GM23338 (cell line): ENCODE measurements around the gene ISLR2. TPM values are rescaled to one million over a fixed set of nuclear protein-coding genes. Genes with fewer than 3 reads are reported as not detected.

Experiments
- ATAC-seq: fragments of 200-7000 bp; cut with Tn5 transposase; 3 replicates; pipeline ENCODE4 v1.9.1; 2020
- DNase-seq: peaks from one replicate; pipeline ENCODE4 v3.0.0-alpha.2; 2015; ENCODE audit warnings: low spot score
- H2AFZ ChIP-seq: fragments of 200-600 bp; sonication (generic); 2 replicates; pipeline ENCODE4 v1.8.0; 2016; ENCODE audit warnings: antibody characterized with exemption, mild to moderate bottlenecking, moderate library complexity
- H3F3A ChIP-seq: fragments of 200-600 bp; sonication (generic); replicated peaks from 2 replicates; pipeline ENCODE4 v1.8.0; 2017; ENCODE audit warnings: antibody characterized with exemption, mixed run types, low read depth
- H3K27ac ChIP-seq: fragments of 200-600 bp; sonication (generic); 2 replicates; pipeline ENCODE4 v1.6.1; 2016; ENCODE audit warnings: low read depth
- H3K27me3 ChIP-seq: fragments of 200-600 bp; sonication (generic); 2 replicates; pipeline ENCODE4 v1.8.0; 2016; ENCODE audit warnings: mild to moderate bottlenecking, mixed run types, moderate library complexity; ENCODE audit not compliant: insufficient read depth
- H3K36me3 ChIP-seq: fragments of 200-600 bp; sonication (generic); 2 replicates; pipeline ENCODE4 v1.8.0; 2016; ENCODE audit warnings: mild to moderate bottlenecking; ENCODE audit not compliant: insufficient read depth
- H3K4me1 ChIP-seq: fragments of 200-600 bp; sonication (generic); 2 replicates; pipeline ENCODE4 v1.8.0; 2016; ENCODE audit warnings: mild to moderate bottlenecking, moderate library complexity; ENCODE audit not compliant: insufficient read depth
- H3K4me2 ChIP-seq: fragments of 200-600 bp; sonication (generic); 2 replicates; pipeline ENCODE4 v1.7.1; 2017; ENCODE audit warnings: mixed run types
- H3K4me3 ChIP-seq: fragments of 200-600 bp; sonication (generic); 2 replicates; pipeline ENCODE4 v1.6.1; 2016; ENCODE audit warnings: mixed run types
- H3K79me2 ChIP-seq: fragments of 200-600 bp; sonication (generic); replicated peaks from 2 replicates; pipeline ENCODE4 v1.8.0; 2017; ENCODE audit warnings: mild to moderate bottlenecking; ENCODE audit not compliant: insufficient read depth
- H3K9me2 ChIP-seq: fragments of 200-600 bp; sonication (generic); 2 replicates; pipeline ENCODE4 v1.8.0; 2017; ENCODE audit not compliant: insufficient read depth
- H4K20me1 ChIP-seq: fragments of 200-600 bp; sonication (generic); replicated peaks from 2 replicates; pipeline ENCODE4 v1.8.0; 2017; ENCODE audit warnings: mild to moderate bottlenecking; ENCODE audit not compliant: insufficient read depth
- H3K27ac Mint-ChIP-seq: 2 replicates; pipeline ENCODE4 v1.8.0; 2020; ENCODE audit warnings: inconsistent platforms, mild to moderate bottlenecking, moderate library complexity, mixed read lengths
- H3K27me3 Mint-ChIP-seq: 3 replicates; pipeline ENCODE4 v1.8.0; 2022; ENCODE audit warnings: low read depth, mild to moderate bottlenecking, moderate library complexity, mixed read lengths, inconsistent platforms; ENCODE audit not compliant: insufficient read depth, poor library complexity
- H3K36me3 Mint-ChIP-seq: 3 replicates; pipeline ENCODE4 v1.8.0; 2021; ENCODE audit warnings: low read depth, mild to moderate bottlenecking, inconsistent platforms, moderate library complexity, mixed read lengths
- H3K4me1 Mint-ChIP-seq: 3 replicates; pipeline ENCODE4 v1.8.0; 2020; ENCODE audit warnings: mild to moderate bottlenecking, inconsistent platforms, mixed read lengths
- H3K4me3 Mint-ChIP-seq: 3 replicates; pipeline ENCODE4 v1.8.0; 2021; ENCODE audit warnings: moderate library complexity, mild to moderate bottlenecking, inconsistent platforms, mixed read lengths
- H3K9me3 Mint-ChIP-seq: 3 replicates; pipeline ENCODE4 v1.8.0; 2020; ENCODE audit warnings: moderate library complexity, mild to moderate bottlenecking, inconsistent platforms, mixed read lengths
- CREB1 ChIP-seq: fragments of 250-450 bp; sonication (Bioruptor Pico); IDR thresholded peaks from 2 replicates; pipeline ENCODE4 v1.5.0; 2020; ENCODE audit warnings: low read depth, mild to moderate bottlenecking, moderate library complexity
- ETS1 ChIP-seq: IDR thresholded peaks from 2 replicates; pipeline ENCODE4 v1.6.1; 2016; ENCODE audit warnings: antibody characterized with exemption
- EZH2 ChIP-seq: fragments of 200-600 bp; sonication (generic); IDR thresholded peaks from one replicate; pipeline ENCODE4 v1.8.0; 2017; ENCODE audit warnings: antibody characterized with exemption, mild to moderate bottlenecking, low read depth; ENCODE audit not compliant: unreplicated experiment
- EZH2phosphoT487 ChIP-seq: fragments of 200-600 bp; sonication (generic); IDR thresholded peaks from one replicate; pipeline ENCODE4 v1.8.1; 2018; ENCODE audit warnings: antibody characterized with exemption; ENCODE audit not compliant: unreplicated experiment
- JUNB ChIP-seq: IDR thresholded peaks from one replicate; pipeline ENCODE4 v1.6.1; 2016; ENCODE audit warnings: antibody characterized with exemption; ENCODE audit not compliant: unreplicated experiment
- NANOG ChIP-seq: IDR thresholded peaks from 2 replicates; pipeline ENCODE4 v1.6.1; 2016; ENCODE audit warnings: antibody characterized with exemption, borderline replicate concordance
- POLR2AphosphoS5 ChIP-seq: IDR thresholded peaks from 2 replicates; pipeline ENCODE4 v1.6.1; 2016; ENCODE audit warnings: antibody characterized with exemption, low read depth
- STAT1 ChIP-seq: IDR thresholded peaks from one replicate; pipeline ENCODE4 v1.6.1; 2016; ENCODE audit warnings: antibody characterized with exemption; ENCODE audit not compliant: unreplicated experiment
- ZNF114 ChIP-seq: fragments of 250-450 bp; sonication (Bioruptor Pico); IDR thresholded peaks from 2 replicates; pipeline ENCODE4 v1.5.0; 2020; ENCODE audit warnings: mild to moderate bottlenecking, moderate library complexity
- ZNF331 ChIP-seq: fragments of 250-450 bp; sonication (Bioruptor Pico); IDR thresholded peaks from 2 replicates; pipeline ENCODE4 v1.5.0; 2020; ENCODE audit warnings: low read depth, mild to moderate bottlenecking, moderate library complexity
- polyA plus RNA-seq: library from polyadenylated mRNA; unstranded; fragments of >200 nt; fragmentation: Nextera tagmentation; extraction: Ambion mirVana; gene quantifications from 2 replicates; pipeline ENCODE4 v1.2.1, GENCODE V29; 2016
- total RNA-seq: library from RNA; depleted of rRNA; stranded (reverse); fragments of >200 nt; shearing (Covaris generic); gene quantifications from 2 replicates; pipeline ENCODE4 v1.2.3, GENCODE V29; 2014
- TF ChIP-seq, protein P1 (sequence below): fragments of 250-450 bp; sonication (Bioruptor Pico); IDR thresholded peaks from 2 replicates; pipeline ENCODE4 v1.5.0; 2020; ENCODE audit warnings: mild to moderate bottlenecking, moderate library complexity

ISLR2 gene
- total and polyA plus RNA-seq, 2 experiments from 2014 or later = 0.13 to 0.21 TPM

- peak overlapping the region; percentile 68 for H3K4me3 Mint-ChIP-seq
- no peak overlapping the region for H3K27ac ChIP-seq
- H3K4me3 ChIP-seq = peak overlapping the region; percentile 75
- H4K20me1 ChIP-seq = no peaks in the 10 kb centered on the region
- H3K79me2 ChIP-seq = no peaks in the 10 kb centered on the region
- no peaks in the 10 kb centered on the region for H3K36me3 ChIP-seq
- H3K4me1 Mint-ChIP-seq = peaks cover 47% of the 10 kb centered on the region
- peaks cover 51% of the 10 kb centered on the region for H3K4me1 ChIP-seq
- H3K9me2 ChIP-seq = no peaks in the 10 kb centered on the region
- peak; percentile 50 for DNase-seq
- H3K36me3 Mint-ChIP-seq = no peaks in the 10 kb centered on the region
- H3K9me3 Mint-ChIP-seq = peaks cover 3% of the 10 kb centered on the region; the same call in 1 of the 3 replicates
- ATAC-seq = peak; percentile 7
- TF ChIP-seq EZH2phosphoT487 (peak; percentile 24), NANOG (no peak), ZNF331 (CRISPR knock-in tag) (no peak), EZH2 (peak; percentile 74), ETS1 (no peak), CREB1 (CRISPR knock-in tag) (no peak)
- peak overlapping the region; percentile 92 for H3K4me2 ChIP-seq
- H3K27me3 Mint-ChIP-seq = peaks cover 77% of the 10 kb centered on the region
- H2AFZ ChIP-seq = peak overlapping the region; percentile 95
- no peak overlapping the region for H3K27ac Mint-ChIP-seq
- H3F3A ChIP-seq = peaks cover 20% of the 10 kb centered on the region; the same call in 1 of the 2 replicates
- peaks cover 94% of the 10 kb centered on the region for H3K27me3 ChIP-seq
These were observed 2.2 kb upstream of the ISLR2 start for GRCh38 chr15:74127954-74128784.

DNA sequence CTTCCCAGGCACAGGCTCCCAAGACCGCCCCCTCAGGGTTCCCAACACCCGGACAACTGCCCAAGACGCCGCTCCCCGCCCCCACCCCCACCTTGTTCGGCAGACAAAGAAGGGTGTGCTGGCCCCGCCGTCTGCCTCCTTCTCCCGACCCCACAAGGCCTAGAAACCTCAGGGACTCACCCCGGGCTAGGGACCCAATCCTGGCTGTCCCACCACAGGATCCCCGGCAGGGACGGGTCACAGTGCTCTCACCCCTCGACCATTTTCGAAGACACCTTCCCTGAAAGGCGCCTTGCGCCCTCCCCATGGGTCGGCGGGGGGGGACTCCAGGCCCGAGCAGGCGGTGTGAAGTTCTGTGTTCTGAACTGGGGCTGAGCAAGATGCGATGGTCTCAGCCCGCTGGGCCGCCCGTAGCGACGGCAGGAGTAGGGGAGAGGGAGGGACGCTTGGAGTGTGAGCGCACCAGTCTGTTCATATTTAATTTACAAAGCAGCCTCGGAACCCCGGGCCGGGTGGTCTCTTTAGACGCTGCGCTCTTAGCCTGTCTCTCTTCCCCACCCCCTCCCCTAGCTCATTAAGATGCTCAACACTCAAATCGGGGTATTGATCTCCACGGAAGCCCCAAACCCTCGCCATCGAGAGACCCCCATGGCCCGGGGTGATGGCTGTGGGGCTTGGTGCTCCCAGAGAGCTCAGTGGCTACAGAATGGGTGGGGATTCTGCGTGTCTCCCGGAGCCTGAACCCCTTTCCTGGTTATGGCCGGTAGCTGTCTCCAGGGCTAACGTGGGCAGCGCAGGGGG is 1.4 kb upstream of the ISLR2 start:
- peak overlapping the region; percentile 68 for H3K4me3 Mint-ChIP-seq
- ATAC-seq = peak; percentile 2
- Histone ChIP-seq H2AFZ (peak overlapping the region; percentile 95), H3F3A (peaks cover 20% of the 10 kb centered on the region; the same call in 1 of the 2 replicates), H4K20me1 (no peaks in the 10 kb centered on the region), H3K9me2 (no peaks in the 10 kb centered on the region), H3K36me3 (no peaks in the 10 kb centered on the region), H3K4me3 (peak overlapping the region; percentile 75), H3K4me2 (peak overlapping the region; percentile 92), H3K79me2 (no peaks in the 10 kb centered on the region), H3K27ac (no peak overlapping the region), H3K27me3 (peaks cover 100% of the 10 kb centered on the region), H3K4me1 (peaks cover 45% of the 10 kb centered on the region)
- peaks cover 6% of the 10 kb centered on the region; the same call in 1 of the 3 replicates for H3K9me3 Mint-ChIP-seq
- peaks cover 45% of the 10 kb centered on the region for H3K4me1 Mint-ChIP-seq
- peak; percentile 65 for DNase-seq
- no peak overlapping the region for H3K27ac Mint-ChIP-seq
- peaks cover 85% of the 10 kb centered on the region for H3K27me3 Mint-ChIP-seq
- H3K36me3 Mint-ChIP-seq = no peaks in the 10 kb centered on the region
- TF ChIP-seq ZNF331 (CRISPR knock-in tag) (no peak), STAT1 (no peak), ETS1 (no peak), EZH2 (peak; percentile 72), POLR2AphosphoS5 (no peak), CREB1 (CRISPR knock-in tag) (no peak), ZNF114 (CRISPR knock-in tag) (no peak), JUNB (no peak)
- TF ChIP-seq, protein P1, sequence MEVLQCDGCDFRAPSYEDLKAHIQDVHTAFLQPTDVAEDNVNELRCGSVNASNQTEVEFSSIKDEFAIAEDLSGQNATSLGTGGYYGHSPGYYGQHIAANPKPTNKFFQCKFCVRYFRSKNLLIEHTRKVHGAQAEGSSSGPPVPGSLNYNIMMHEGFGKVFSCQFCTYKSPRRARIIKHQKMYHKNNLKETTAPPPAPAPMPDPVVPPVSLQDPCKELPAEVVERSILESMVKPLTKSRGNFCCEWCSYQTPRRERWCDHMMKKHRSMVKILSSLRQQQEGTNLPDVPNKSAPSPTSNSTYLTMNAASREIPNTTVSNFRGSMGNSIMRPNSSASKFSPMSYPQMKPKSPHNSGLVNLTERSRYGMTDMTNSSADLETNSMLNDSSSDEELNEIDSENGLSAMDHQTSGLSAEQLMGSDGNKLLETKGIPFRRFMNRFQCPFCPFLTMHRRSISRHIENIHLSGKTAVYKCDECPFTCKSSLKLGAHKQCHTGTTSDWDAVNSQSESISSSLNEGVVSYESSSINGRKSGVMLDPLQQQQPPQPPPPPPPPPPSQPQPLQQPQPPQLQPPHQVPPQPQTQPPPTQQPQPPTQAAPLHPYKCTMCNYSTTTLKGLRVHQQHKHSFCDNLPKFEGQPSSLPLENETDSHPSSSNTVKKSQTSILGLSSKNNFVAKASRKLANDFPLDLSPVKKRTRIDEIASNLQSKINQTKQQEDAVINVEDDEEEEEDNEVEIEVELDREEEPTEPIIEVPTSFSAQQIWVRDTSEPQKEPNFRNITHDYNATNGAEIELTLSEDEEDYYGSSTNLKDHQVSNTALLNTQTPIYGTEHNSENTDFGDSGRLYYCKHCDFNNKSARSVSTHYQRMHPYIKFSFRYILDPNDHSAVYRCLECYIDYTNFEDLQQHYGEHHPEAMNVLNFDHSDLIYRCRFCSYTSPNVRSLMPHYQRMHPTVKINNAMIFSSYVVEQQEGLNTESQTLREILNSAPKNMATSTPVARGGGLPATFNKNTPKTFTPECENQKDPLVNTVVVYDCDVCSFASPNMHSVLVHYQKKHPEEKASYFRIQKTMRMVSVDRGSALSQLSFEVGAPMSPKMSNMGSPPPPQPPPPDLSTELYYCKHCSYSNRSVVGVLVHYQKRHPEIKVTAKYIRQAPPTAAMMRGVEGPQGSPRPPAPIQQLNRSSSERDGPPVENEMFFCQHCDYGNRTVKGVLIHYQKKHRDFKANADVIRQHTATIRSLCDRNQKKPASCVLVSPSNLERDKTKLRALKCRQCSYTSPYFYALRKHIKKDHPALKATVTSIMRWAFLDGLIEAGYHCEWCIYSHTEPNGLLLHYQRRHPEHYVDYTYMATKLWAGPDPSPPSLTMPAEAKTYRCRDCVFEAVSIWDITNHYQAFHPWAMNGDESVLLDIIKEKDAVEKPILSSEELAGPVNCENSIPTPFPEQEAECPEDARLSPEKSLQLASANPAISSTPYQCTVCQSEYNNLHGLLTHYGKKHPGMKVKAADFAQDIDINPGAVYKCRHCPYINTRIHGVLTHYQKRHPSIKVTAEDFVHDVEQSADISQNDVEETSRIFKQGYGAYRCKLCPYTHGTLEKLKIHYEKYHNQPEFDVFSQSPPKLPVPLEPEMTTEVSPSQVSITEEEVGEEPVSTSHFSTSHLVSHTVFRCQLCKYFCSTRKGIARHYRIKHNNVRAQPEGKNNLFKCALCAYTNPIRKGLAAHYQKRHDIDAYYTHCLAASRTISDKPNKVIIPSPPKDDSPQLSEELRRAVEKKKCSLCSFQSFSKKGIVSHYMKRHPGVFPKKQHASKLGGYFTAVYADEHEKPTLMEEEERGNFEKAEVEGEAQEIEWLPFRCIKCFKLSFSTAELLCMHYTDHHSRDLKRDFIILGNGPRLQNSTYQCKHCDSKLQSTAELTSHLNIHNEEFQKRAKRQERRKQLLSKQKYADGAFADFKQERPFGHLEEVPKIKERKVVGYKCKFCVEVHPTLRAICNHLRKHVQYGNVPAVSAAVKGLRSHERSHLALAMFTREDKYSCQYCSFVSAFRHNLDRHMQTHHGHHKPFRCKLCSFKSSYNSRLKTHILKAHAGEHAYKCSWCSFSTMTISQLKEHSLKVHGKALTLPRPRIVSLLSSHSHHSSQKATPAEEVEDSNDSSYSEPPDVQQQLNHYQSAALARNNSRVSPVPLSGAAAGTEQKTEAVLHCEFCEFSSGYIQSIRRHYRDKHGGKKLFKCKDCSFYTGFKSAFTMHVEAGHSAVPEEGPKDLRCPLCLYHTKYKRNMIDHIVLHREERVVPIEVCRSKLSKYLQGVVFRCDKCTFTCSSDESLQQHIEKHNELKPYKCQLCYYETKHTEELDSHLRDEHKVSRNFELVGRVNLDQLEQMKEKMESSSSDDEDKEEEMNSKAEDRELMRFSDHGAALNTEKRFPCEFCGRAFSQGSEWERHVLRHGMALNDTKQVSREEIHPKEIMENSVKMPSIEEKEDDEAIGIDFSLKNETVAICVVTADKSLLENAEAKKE (CRISPR knock-in tag) = no peak
